ENCODE measurements around the gene PPP1R16B.

DNA sequence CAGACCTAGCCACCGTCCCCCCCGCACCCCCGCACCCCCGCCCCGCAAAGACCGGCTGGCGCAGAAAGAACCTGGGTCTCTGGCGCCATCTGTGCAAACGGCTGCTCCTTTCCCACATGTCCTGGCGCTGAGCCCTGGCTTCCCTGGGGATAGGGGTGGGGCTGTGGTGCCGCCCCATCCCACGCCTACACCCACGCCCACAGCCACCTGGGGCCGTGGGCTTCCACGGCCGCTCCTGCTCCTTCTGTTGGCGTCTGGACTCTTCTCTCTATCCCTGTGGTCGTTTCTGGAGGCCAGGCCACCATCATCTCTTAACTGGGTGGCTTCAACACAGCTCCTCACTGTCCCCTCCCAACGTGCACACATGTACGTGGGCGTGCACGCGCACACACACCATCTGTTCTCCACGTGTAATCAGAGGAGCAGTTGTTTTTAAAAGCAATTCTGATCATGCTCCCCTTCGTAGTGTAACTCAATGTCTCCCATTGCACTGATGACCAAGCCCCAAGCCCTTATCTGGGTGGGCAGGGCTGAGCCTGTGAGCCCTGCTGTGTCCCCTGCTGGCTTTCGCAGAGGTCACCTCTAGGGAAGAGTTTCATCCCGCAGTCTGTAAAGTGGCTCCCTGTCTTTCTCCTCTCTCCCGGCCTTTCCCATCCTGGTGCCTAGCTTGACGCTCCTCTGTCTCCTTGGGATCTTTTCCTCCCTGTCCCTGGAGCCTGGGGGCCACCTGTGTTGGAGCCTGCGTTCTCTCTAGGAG, 88.8 kb downstream of the PPP1R16B start:
- TF ChIP-seq EED (IDR thresholded peaks at IDR 0.05; ENCODE audit: low read depth) = no peak
- TF ChIP-seq, protein P1, sequence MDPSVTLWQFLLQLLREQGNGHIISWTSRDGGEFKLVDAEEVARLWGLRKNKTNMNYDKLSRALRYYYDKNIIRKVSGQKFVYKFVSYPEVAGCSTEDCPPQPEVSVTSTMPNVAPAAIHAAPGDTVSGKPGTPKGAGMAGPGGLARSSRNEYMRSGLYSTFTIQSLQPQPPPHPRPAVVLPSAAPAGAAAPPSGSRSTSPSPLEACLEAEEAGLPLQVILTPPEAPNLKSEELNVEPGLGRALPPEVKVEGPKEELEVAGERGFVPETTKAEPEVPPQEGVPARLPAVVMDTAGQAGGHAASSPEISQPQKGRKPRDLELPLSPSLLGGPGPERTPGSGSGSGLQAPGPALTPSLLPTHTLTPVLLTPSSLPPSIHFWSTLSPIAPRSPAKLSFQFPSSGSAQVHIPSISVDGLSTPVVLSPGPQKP (IDR thresholded peaks at IDR 0.05; ENCODE audit: low read depth, low read length) = no peak
- no peak for TF ChIP-seq SREBF2 (IDR thresholded peaks at IDR 0.05; ENCODE audit: low read length)
- no peak for TF ChIP-seq POLR2AphosphoS5 (IDR thresholded peaks at IDR 0.05; ENCODE audit: low read length)
- no peak for TF ChIP-seq POLR2A (IDR thresholded peaks at IDR 0.05; ENCODE audit: low read depth, low read length)
- TF ChIP-seq, protein P2, sequence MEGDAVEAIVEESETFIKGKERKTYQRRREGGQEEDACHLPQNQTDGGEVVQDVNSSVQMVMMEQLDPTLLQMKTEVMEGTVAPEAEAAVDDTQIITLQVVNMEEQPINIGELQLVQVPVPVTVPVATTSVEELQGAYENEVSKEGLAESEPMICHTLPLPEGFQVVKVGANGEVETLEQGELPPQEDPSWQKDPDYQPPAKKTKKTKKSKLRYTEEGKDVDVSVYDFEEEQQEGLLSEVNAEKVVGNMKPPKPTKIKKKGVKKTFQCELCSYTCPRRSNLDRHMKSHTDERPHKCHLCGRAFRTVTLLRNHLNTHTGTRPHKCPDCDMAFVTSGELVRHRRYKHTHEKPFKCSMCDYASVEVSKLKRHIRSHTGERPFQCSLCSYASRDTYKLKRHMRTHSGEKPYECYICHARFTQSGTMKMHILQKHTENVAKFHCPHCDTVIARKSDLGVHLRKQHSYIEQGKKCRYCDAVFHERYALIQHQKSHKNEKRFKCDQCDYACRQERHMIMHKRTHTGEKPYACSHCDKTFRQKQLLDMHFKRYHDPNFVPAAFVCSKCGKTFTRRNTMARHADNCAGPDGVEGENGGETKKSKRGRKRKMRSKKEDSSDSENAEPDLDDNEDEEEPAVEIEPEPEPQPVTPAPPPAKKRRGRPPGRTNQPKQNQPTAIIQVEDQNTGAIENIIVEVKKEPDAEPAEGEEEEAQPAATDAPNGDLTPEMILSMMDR (IDR thresholded peaks at IDR 0.05 in 2 of 3, conservative IDR thresholded peaks at IDR 0.05 in 1 of 3; ENCODE audit: control insufficient read depth in 2 of 3, extremely low read depth in 1 of 3, insufficient read depth in 1 of 3, low read depth in 3 of 3, low read length in 3 of 3) = no peak
- no peak for TF ChIP-seq KAT2A (conservative IDR thresholded peaks at IDR 0.05; ENCODE audit: control insufficient read depth, low read depth, low read length)
- TF ChIP-seq EP300 (IDR thresholded peaks at IDR 0.05; ENCODE audit: borderline replicate concordance in 1 of 2, control insufficient read depth in 1 of 2, low read depth in 2 of 2, low read length in 2 of 2) = no peak
- TF ChIP-seq FOXM1 (IDR thresholded peaks at IDR 0.05; ENCODE audit: low read depth, low read length) = no peak
- TF ChIP-seq CBX5 (IDR thresholded peaks at IDR 0.05; ENCODE audit: low read depth) = no peak
- TF ChIP-seq HDAC6 (IDR thresholded peaks at IDR 0.05; ENCODE audit: unreplicated experiment) = no peak
- no peak for TF ChIP-seq GABPA (IDR thresholded peaks at IDR 0.05; ENCODE audit: low read depth)

All from GM12878 (cell line).